Measurements from ENCODE around the gene KLHDC7A.

Gene KLHDC7A

GRCh38 chr1:18463984-18464664, 16.6 kb upstream of the KLHDC7A start:
- Mint-ChIP-seq H3K4me1 (no peaks in the 10 kb centered on the region), H3K4me3 (no peak overlapping the region), H3K9me3 (peaks cover 0 to 7% of the 10 kb centered on the region in 2 donors), H3K27me3 (peaks cover 35% of the 10 kb centered on the region), H3K27ac (no peak overlapping the region)
- DNase-seq (no peak), ATAC-seq (no peak)

- DNase-seq = no peak
- Mint-ChIP-seq H3K27me3 (peaks cover 33% of the 10 kb centered on the region), H3K9me3 (peaks cover 0 to 7% of the 10 kb centered on the region in 2 donors), H3K4me3 (no peak overlapping the region), H3K4me1 (no peaks in the 10 kb centered on the region), H3K27ac (no peak overlapping the region)
- no peak for ATAC-seq
These were observed 16.1 kb upstream of the KLHDC7A start for GRCh38 chr1:18464665-18465050.

DNA sequence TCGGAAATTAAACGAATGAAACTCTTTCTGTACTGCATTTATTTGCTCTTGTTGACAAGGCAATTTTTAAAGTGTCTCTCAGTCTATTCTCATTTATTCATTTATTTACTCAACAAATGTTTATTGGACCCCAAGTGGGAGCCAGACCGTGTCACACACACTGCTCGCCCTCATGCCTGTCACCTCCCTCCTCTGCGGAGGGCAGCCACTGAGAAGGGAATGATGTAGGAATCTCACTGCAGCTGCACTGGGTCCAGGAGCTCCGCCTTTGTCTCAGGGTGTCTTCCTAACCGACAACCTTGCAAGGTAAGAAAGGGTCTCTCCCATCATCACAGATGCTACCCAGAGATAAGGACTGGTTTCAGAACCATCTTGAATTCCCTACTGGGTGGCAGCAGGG, 14.1 kb upstream of the KLHDC7A start:
- peaks cover 0 to 7% of the 10 kb centered on the region in 2 donors for H3K9me3 Mint-ChIP-seq
- peaks cover 26% of the 10 kb centered on the region for H3K27me3 Mint-ChIP-seq
- no peak overlapping the region for H3K4me3 Mint-ChIP-seq
- ATAC-seq (no peak), DNase-seq (no peak)
- H3K4me1 Mint-ChIP-seq = no peaks in the 10 kb centered on the region
- H3K27ac Mint-ChIP-seq = no peak overlapping the region

DNA sequence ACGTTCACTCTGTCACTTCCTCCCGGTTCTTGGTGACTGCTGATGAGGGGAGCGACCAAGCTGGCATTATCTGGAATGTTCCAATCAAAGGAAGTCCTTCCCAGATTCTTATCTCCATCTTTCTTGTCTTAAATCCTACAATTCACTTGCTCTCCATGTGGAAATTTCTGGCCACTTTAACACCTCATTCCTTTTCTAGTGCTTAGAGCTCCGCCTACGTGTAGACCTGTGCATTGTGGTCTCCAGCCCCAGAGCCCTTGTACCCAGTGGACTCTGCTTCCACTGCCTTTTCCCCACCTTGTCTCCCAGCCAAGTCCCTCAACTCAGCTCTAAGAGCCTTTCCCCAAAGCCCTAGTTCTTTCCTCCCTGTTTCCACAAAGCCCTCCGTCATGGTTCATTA, 12.2 kb upstream of the KLHDC7A start:
- Mint-ChIP-seq H3K9me3 (peaks cover 0 to 7% of the 10 kb centered on the region in 2 donors), H3K4me3 (no peak overlapping the region), H3K27me3 (peaks cover 33% of the 10 kb centered on the region), H3K4me1 (no peaks in the 10 kb centered on the region), H3K27ac (no peak overlapping the region)
- no peak for DNase-seq
- ATAC-seq = no peak

DNA sequence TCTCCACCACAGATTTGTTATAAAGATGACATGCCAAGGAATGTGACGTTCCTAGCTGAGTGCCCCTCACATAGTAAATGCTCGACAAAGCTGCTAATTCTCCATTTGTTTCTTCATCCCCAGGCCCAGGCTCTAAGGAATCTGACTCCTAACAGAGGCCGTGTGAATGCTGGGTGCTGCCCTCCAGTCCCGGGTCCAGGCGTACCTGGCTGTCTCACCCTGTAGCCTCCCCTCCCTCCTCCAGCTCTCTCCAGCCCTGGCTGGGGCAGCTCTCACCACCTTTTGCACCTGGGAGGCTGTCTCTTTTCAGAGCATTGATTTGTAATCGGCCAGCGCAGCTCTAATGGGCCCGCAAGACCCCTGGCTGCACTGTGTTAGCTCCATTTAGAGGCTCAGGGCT, 11.2 kb upstream of the KLHDC7A start:
- no peak for DNase-seq
- Mint-ChIP-seq H3K4me1 (no peaks in the 10 kb centered on the region), H3K27me3 (peaks cover 33% of the 10 kb centered on the region), H3K4me3 (no peak overlapping the region), H3K9me3 (peaks cover 0 to 7% of the 10 kb centered on the region in 2 donors), H3K27ac (no peak overlapping the region)
- ATAC-seq = no peak

DNA sequence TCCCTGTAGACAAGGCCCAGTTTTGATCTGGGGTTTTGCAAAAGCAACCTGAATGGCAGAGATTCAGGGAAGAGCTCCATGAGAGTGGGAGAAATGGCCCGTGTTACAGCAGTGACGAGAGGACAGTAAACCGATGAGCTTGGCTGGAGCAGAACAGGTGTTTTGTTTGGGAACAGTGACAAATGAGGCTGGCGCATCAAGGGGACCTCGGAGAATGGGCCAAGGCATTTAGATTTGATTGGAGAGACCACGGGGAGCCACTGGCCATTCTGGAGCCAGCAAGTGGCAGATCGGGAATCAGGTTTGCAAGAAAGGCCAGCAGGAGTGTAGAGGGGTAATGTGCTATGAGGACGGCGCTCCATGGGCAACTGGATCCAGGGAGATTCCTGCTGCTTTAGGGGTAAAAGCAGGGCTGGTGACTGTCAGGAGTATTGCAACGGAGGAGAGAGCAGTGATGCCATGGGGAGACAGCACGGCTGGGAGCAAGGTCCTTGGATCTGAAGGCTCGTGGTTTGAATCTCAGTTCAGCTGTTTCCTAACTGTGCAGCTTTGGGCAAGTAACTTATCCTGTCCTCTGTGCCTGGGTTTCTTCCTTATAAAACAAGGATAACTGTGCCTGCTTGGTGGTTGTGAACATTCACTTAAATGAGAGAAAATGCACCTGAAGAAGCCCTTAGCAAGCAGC, 9.9 kb upstream of the KLHDC7A start:
- H3K4me3 Mint-ChIP-seq = no peak overlapping the region
- H3K27me3 Mint-ChIP-seq = peaks cover 37% of the 10 kb centered on the region

DNA sequence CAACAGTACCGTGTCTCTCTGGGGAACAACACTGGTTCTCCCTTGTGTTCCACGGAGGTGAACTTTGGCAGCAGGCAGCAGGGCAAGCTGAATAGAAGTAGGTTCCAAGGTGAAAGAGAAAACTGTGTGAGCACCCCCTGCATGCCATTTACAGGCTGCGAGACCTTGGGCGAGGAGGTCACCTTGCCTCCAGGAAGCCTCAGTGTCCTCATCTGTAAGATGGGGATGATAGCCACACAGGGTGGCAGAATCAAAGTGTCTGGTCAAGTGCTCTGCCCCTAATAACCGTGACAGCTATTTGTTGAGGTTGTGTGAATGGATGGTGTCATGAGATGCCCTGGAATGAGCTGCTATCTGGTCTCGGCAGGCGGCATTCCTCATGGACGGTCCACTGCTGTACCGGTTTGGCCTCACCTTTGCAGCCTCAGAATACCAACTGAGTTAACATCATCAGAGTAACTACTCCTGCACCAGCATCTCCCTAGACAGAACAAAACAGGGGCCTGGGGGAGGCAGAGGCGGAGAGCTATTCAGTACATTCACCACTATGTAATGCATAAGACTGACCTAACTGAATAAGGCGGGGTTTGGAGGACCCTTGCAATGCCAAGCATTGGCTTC, 7.4 kb upstream of the KLHDC7A start:
- Mint-ChIP-seq H3K4me1 (no peaks in the 10 kb centered on the region), H3K4me3 (no peak overlapping the region), H3K9me3 (no peaks in the 10 kb centered on the region), H3K27ac (peak overlapping the region in 1 of 2 donors; percentile 9), H3K27me3 (peaks cover 27% of the 10 kb centered on the region)
- ATAC-seq (no peak), DNase-seq (no peak)

More for the DNA sequence above, 9.9 kb upstream of the KLHDC7A start:
- Mint-ChIP-seq H3K4me1 (no peaks in the 10 kb centered on the region), H3K9me3 (peaks cover 0 to 7% of the 10 kb centered on the region in 2 donors), H3K27ac (no peak overlapping the region)
- ATAC-seq (no peak), DNase-seq (no peak)

DNA sequence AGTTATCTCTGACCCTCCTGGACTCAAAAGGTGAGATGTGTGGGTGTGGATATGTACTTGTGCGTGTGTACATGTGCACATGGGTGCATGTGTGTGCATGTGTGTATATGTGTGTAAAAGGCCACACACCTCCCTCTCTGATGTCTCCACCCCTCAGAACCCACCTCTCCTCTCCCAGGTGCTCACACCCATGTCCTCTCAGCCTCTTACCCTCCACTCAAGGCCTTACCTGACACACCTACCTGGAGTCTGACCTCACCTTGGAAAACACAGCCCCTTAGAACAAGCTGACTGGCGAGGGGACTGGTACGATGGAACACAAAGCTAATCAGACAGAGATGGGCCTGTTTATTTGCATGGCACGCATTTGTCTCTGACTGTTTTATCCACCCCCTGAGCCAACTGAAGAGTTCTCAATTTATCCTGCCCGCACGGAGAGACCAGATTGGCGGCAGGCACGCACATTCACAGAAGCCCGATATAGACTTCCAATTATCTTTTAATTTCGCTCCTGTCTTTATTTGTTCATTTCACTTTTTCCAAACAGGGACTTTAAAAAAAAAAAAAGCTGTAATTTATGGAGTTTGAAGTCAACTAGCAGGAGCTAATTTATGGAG, 6.1 kb upstream of the KLHDC7A start:
- Mint-ChIP-seq H3K27ac (peak overlapping the region in 1 of 2 donors; percentile 15), H3K4me3 (no peak overlapping the region), H3K27me3 (peaks cover 27% of the 10 kb centered on the region), H3K9me3 (no peaks in the 10 kb centered on the region), H3K4me1 (peaks cover 8% of the 10 kb centered on the region)
- ATAC-seq (no peak), DNase-seq (no peak)

DNA sequence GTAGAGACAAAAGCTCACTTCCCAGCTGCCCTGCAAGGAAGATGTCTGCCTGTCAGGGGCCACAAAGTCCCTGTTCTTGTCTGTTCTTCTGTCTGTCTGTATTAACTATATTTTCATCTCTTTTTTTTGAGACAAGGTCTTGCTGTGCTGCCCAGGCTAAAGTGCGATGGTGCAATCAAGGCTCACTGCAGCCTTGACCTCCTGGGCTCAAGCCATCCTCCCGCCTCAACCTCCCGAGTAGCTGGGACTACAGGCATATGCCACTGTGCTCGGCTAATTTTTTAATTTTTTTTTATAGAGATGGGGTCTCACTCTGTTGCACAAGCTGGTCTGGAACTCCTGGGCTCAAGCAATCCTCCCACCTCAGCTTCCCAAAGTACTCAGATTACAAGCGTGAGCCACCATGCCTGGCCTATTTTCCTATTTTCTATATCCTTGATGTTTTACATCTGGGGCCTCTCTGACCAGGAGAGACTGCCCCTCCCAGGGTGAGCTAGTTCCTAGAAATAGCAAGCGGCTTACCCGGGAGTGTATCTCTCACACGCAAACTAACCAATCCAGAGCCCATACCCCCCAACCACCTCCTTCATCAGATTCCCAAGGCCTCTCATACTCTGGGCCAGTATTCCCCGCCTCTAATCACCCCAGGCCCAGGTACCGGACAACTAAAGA, 5.4 kb upstream of the KLHDC7A start:
- ATAC-seq = no peak
- peaks cover 25% of the 10 kb centered on the region for H3K27me3 Mint-ChIP-seq
- H3K9me3 Mint-ChIP-seq = no peaks in the 10 kb centered on the region
- no peak for DNase-seq
- H3K4me3 Mint-ChIP-seq = no peak overlapping the region
- no peak overlapping the region for H3K27ac Mint-ChIP-seq
- H3K4me1 Mint-ChIP-seq = peaks cover 13% of the 10 kb centered on the region

- Mint-ChIP-seq H3K9me3 (no peaks in the 10 kb centered on the region), H3K4me3 (no peak overlapping the region), H3K27me3 (peaks cover 17% of the 10 kb centered on the region), H3K27ac (no peak overlapping the region), H3K4me1 (peaks cover 13% of the 10 kb centered on the region)
- no peak for ATAC-seq
- no peak for DNase-seq
These were observed 1.3 kb upstream of the KLHDC7A start for GRCh38 chr1:18479454-18479853.

DNA sequence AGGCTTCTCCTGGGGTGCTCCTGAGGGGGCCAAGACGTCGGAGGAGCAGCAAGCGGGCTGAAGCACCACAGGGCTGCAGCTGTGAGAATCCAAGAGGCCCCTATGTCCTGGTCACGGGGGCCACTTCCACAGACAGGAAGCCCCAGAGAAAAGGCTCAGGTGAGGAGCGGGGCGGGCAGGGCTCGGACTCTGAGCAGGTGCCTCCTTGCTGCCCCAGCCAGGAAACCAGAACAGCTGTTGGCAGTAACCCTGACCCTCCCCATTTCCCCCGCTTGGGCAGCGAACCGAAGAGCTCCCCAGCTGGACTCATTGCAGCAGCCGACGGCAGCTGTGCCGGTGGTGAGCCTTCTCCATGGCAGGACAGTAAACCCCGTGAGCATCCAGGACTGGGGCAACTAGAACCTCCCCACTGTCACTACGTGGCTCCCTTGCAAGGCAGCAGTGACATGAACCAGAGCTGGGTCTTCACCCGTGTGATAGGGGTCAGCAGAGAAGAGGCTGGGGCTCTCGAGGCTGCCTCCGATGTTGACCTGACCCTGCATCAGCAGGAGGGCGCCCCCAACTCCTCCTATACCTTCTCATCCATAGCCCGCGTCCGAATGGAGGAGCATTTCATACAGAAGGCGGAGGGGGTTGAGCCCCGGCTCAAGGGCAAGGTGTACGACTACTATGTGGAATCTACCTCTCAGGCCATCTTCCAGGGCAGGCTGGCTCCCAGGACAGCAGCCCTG, 625 bp downstream of the KLHDC7A start:
- DNase-seq (no peak), ATAC-seq (no peak)
- Mint-ChIP-seq H3K27ac (no peak overlapping the region), H3K4me3 (no peak overlapping the region), H3K27me3 (peaks cover 23% of the 10 kb centered on the region), H3K4me1 (peaks cover 13% of the 10 kb centered on the region), H3K9me3 (no peaks in the 10 kb centered on the region)

GRCh38 chr1:18481921-18482701, 1.4 kb downstream of the KLHDC7A start:
- no peak for ATAC-seq
- H3K9me3 Mint-ChIP-seq = no peaks in the 10 kb centered on the region

DNA sequence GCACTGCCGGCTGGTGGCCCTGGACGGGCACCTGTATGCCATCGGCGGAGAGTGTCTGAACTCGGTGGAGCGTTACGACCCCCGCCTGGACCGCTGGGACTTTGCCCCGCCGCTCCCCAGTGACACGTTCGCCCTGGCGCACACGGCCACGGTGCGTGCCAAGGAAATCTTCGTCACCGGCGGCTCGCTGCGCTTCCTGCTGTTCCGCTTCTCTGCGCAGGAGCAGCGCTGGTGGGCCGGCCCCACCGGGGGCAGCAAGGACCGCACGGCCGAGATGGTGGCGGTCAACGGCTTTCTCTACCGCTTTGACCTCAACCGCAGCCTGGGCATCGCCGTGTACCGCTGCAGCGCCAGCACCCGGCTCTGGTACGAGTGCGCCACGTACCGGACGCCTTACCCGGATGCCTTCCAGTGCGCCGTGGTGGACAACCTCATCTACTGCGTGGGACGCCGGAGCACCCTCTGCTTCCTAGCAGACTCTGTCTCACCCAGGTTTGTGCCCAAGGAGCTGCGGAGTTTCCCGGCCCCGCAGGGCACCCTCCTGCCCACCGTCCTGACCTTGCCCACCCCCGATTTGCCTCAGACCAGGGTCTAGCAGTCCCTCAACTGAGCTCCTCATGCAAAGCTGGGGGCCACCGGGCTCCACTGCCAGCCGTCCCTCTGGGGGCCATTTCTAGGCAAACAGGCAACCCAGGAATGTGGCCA, 2.1 kb downstream of the KLHDC7A start:
- no peaks in the 10 kb centered on the region for H3K9me3 Mint-ChIP-seq
- H3K27me3 Mint-ChIP-seq = peaks cover 30% of the 10 kb centered on the region
- no peak overlapping the region for H3K4me3 Mint-ChIP-seq
- H3K4me1 Mint-ChIP-seq = peaks cover 13% of the 10 kb centered on the region
- no peak overlapping the region for H3K27ac Mint-ChIP-seq
- DNase-seq (no peak), ATAC-seq (no peak)

More at GRCh38 chr1:18481921-18482701, 1.4 kb downstream of the KLHDC7A start:
- H3K4me3 Mint-ChIP-seq = no peak overlapping the region
- H3K4me1 Mint-ChIP-seq = peaks cover 13% of the 10 kb centered on the region
- no peak for DNase-seq
- H3K27me3 Mint-ChIP-seq = peaks cover 29% of the 10 kb centered on the region
- no peak overlapping the region for H3K27ac Mint-ChIP-seq

DNA sequence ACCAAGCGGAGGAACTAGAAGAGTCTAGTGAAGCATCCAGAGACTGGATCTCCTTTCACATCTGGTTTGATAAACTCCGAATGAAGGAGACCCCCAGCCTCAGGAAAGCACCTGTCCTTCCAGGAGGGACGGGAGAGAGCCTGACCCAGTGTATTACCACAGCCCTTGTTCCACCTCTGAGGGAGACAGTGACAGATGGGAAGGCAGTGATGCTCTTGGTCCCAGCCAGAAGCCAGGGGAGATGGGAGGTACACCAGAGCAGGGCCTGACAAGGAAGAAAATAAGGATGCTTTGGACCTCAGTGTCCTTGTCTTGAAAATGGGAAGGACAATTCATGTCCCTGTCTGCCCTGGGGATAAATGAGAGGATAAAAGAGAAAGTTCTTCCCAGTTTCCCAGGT, 3.5 kb downstream of the KLHDC7A start:
- peaks cover 30% of the 10 kb centered on the region for H3K27me3 Mint-ChIP-seq

More for the DNA sequence above, 3.5 kb downstream of the KLHDC7A start:
- Mint-ChIP-seq H3K9me3 (peaks cover 0 to under 1% of the 10 kb centered on the region in 2 donors), H3K4me3 (no peak overlapping the region), H3K27ac (no peak overlapping the region), H3K4me1 (peaks cover 9% of the 10 kb centered on the region)
- ATAC-seq = no peak
- DNase-seq = no peak

All from stimulated activated naive CD8-positive, alpha-beta T cell treated with anti-CD3 and anti-CD28 coated beads, Interleukin-15, amount 100 ng/mL, for 72 hours (primary cell).